Mucosa of gallbladder (tissue), 1 donor: ENCODE results near the gene GFY. TPM values are rescaled to one million over a fixed set of nuclear protein-coding genes. Genes with fewer than 3 reads are reported as not detected.
A peak's percentile ranks its signal among the peaks of the same experiment; 100 is the strongest.
"Not testable (repeated sequence)": the region's sequence is repeated elsewhere in the genome, so short reads cannot be mapped to it uniquely, and the experiment has no call there.

Experiments used
- DNase-seq: peaks from one replicate; pipeline ENCODE4 v3.0.0-alpha.2; 2020; ENCODE audit warnings: low spot score
- total RNA-seq: library from RNA; stranded (reverse); gene quantifications from one replicate; pipeline ENCODE4 v1.2.1, GENCODE V29; 2021
- donor health status: DM: no; HTN: no; CAD: no.

GFY gene
- total RNA-seq, 1 donor from 2014 or later: not detected

GRCh38 chr19:49443366-49444099 lies 18.3 kb downstream of the GFY start:
- DNase-seq: peak; percentile 95

DNA sequence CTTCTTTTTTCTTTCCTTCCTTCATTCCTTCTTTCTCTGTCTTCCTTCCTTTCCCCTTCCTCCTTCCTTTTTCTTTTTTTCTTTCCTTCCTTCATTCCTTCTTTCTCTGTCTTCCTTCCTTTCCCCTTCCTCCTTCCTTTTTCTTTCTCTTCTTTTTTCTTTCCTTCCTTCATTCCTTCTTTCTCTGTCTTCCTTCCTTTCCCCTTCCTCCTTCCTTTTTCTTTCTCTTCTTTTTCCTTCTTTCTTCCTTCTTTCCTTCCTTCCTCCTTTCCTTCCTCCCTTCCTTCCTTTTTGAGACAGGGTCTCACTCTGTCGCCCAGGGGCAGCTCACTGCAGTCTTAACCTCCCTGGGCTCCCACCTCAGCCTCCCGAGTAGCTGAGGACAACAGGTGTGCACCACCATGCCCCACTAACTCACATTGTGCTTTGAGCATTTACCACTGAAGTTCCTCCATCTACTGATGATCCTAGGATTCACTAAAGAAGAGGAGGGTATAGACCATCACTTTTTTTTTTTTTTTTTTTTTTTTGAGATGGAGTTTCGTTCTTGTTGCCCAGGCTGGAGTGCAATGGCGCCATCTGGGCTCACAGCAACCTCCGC lies 19.0 kb downstream of the GFY start:
- not testable (repeated sequence) for DNase-seq

GRCh38 chr19:49445997-49446396 lies 20.8 kb downstream of the GFY start:
- no peak for DNase-seq

- DNase-seq: no peak
Measured at GRCh38 chr19:49447485-49448431, 22.6 kb downstream of the GFY start.

DNA sequence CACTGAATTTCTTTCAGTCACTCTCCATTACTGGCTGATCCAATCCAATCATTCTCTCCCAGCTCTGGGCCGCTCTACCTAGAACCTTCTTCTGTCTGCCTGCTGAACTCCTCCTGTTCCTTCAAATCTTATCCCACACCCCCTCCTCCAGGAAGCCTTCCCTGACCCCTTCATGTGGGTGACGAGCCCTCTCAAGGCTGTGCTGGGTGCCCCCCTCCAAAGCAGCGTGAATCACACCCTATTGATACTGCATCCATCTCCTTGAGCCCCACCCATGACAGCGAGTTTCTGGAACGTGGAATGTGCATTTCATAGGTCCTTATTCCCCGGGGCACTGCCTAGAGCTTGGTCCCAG lies 23.2 kb downstream of the GFY start:
- no peak for DNase-seq

DNA sequence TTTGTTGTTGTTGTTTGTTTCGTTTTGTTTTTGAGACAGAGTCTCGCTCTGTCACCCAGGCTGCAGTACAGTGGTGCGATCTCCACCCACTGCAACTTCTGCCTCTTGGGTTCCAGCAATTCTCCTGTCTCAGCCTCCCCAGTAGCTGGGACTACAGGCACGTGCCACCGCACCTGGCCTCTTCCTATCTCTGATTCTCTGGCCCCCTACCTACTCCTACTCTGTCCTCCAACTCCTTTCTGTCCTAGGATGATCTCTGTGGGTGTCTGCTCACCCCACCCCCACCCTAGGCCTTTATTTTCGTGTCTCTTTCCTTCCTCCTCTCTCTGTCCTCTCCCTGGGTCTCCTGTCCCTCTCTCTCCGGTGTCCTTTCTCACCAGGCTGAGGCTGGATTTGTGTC lies 25.2 kb downstream of the GFY start:
- no peak for DNase-seq

- DNase-seq: peak; percentile 99
Measured at GRCh38 chr19:49451430-49452181, 26.4 kb downstream of the GFY start, which contains the start of gene PIH1D1. Gene PIH1D1 (minus strand): TSS chr19:49451814. CDS start chr19:49451574, 240 bp downstream.

DNA sequence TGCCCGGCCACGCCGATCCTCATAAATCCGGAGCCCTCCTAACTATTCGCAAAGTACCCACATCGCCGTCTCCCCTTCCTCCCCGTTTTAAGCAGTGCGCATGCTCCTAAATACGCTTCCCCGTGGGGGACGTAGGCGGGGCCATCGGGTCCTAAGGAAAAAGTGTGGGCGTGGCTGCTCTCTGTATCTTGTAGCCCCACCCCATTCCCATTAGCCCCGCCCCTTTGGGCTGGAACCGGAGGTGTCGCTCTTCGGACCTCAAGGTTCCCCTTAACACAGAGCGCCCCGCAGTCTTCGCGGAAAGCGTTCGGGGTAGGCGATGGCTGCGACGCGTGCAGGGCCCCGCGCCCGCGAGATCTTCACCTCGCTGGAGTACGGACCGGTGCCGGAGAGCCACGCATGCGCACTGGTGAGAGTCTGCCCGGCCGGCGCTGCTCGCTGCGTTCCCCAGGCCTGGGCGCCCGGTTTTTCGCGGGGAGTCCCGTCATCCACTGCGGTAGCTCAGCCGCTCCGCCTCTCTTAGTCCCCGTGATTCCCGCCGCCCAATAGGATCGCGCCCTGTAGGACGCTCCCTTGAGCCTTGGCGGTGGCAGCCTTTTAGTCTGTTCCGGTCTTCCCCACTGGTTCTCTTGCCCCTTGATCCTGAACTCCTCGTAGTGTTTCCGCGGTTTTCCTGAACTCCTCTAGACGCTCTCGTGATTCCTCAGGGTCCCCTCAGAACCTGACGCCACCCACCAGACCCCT lies 28.0 kb downstream of the GFY start, which contains the start of gene ALDH16A1:
Gene ALDH16A1 (plus strand): TSS at position 213 of the 744 bp plus-strand sequence. CDS start 107 bp downstream, at position 320.
- DNase-seq: peak; percentile 98

- DNase-seq: no peak
Measured at GRCh38 chr19:49453757-49454240, 28.6 kb downstream of the GFY start.

GRCh38 chr19:49455773-49456172 lies 30.6 kb downstream of the GFY start:
- no peak for DNase-seq

DNA sequence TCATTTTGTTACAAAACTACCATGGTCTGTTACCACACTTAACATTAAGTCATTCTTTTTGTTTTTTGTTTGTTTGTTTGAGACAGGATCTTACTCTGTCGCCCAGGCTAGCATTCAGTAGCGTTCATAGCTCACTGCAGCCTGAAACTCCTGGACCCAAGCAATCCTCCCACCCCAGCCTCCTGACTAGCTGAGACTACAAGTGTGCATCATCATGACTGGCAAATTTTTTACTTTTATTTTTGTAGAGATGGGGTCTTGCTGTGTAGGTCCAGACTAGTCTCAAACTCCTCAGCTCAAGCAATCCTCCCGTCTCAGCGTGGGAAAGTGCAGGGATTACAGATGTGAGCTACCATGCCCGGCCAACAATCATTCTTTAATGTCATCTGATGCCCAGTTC lies 31.1 kb downstream of the GFY start:
- DNase-seq: no peak

GRCh38 chr19:49458567-49458903 lies 33.3 kb downstream of the GFY start:
- no peak for DNase-seq

DNA sequence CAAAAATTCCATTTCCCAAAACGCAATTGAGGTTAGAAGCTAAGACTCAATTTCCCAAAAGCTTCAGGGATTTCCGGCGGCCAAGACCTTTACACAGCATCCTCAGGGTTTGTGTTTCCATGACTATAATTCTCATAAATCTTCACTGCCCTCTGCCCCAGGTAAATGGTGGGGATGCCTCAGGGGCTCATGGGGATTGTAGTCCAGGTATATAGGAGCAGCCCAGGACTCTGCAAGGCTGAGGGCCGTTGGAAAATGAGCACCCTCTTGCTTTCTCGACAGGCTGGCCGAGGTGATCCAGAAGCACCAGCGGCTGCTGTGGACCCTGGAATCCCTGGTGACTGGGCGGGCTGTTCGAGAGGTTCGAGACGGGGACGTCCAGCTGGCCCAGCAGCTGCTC lies 34.2 kb downstream of the GFY start:
- DNase-seq: no peak

DNA sequence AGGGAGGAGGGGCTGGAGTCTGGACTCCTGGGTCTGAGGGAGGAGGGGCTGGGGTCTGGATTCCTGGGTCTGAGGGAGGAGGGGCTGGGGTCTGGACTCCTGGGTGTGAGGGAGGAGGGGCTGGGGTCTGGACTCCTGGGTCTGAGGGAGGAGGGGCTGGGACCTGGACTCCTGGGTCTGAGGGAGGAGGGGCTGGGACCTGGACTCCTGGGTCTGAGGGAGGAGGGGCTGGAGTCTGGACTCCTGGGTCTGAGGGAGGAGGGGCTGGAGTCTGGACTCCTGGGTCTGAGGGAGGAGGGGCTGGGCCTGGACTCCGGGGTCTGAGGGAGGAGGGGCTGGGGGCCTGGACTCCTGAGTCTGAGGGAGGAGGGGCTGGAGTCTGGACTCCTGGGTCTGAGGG lies 35.9 kb downstream of the GFY start:
- not testable (repeated sequence) for DNase-seq

GRCh38 chr19:49461656-49462055 lies 36.5 kb downstream of the GFY start:
- DNase-seq: no peak

DNA sequence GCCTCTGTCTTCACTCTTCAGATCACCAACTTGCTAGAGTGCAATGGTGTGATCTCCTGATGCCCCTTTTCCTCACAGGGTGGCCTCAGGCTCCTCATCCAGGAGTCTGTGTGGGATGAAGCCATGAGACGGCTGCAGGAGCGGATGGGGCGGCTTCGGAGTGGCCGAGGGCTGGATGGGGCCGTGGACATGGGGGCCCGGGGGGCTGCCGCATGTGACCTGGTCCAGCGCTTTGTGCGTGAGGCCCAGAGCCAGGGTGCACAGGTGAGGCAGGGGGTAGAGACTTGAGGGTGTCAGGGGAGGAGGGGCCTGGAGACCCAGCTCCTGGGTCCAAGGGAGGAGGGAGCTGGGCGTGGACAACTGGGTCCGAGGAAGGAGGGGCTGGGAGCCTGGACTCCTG lies 37.3 kb downstream of the GFY start:
- no peak for DNase-seq

DNA sequence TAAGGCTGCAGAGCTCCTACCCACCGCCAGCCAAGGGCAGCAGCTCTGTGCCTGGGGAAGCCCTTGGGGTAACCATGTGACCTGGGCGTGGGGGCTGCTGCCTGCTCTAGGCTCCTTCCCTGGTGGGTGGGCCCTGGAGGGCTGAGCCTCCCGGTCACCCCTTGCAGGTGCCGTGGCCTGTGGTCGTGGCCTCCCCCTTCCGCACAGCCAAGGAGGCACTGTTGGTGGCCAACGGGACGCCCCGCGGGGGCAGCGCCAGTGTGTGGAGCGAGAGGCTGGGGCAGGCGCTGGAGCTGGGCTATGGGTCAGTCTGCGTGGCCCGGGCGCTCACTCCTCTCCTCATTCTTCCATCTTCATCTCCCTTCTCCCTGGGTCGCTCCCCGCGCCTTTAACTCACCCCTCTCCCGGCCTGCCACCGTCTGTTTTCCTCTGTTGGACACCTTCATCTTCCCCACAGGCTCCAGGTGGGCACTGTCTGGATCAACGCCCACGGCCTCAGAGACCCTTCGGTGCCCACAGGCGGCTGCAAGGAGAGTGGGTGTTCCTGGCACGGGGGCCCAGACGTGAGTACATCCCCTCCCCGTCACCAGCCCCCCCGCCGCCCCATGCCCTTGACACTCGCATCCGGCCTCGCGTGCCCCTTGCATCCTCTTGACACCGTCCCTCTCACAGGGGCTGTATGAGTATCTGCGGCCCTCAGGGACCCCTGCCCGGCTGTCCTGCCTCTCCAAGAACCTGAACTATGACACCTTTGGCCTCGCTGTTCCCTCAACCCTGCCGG lies 39.0 kb downstream of the GFY start:
- DNase-seq: no peak

DNA sequence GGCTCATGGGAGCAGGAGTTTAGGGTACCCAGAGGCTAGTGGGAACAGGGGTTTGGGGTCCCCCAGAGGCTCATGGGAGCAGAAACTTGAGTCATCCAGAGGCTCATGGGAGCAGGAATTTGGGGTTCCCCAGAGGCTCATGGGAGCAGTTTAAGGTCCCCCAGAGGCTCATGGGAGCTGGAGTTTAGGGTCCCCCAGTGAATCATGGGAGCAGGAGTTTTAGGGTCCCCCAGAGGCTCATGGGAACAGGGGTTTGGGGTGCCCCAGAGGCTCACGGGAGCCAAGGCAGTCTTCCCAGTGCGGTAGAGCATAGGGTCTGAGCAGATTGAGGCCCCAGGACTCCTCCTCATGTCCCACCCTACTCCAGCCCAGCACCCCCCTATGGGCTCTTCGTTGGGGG lies 40.2 kb downstream of the GFY start:
- no peak for DNase-seq

- DNase-seq: no peak
Measured at GRCh38 chr19:49468199-49468598, 43.0 kb downstream of the GFY start.
